HT-29 (cell line): Measurements from ENCODE around the gene GTF2IRD1. TPM values are rescaled to one million over a fixed set of nuclear protein-coding genes. Genes with fewer than 3 reads are reported as not detected.
"Not testable (repeated sequence)": the region's sequence is repeated elsewhere in the genome, so short reads cannot be mapped to it uniquely, and the experiment has no call there.

ENCODE experiments used
- DNase-seq: peaks from one replicate; pipeline ENCODE4 v3.0.0-alpha.2; 2015; ENCODE audit warnings: low spot score
- total RNA-seq: library from RNA; depleted of rRNA; stranded (reverse); fragments of >200 nt; shearing (Covaris generic); gene quantifications from 2 replicates; pipeline ENCODE4 v1.2.3, GENCODE V29; 2014

GTF2IRD1 gene
- total RNA-seq, 1 experiment from 2014 or later, result 34.6 TPM

DNA sequence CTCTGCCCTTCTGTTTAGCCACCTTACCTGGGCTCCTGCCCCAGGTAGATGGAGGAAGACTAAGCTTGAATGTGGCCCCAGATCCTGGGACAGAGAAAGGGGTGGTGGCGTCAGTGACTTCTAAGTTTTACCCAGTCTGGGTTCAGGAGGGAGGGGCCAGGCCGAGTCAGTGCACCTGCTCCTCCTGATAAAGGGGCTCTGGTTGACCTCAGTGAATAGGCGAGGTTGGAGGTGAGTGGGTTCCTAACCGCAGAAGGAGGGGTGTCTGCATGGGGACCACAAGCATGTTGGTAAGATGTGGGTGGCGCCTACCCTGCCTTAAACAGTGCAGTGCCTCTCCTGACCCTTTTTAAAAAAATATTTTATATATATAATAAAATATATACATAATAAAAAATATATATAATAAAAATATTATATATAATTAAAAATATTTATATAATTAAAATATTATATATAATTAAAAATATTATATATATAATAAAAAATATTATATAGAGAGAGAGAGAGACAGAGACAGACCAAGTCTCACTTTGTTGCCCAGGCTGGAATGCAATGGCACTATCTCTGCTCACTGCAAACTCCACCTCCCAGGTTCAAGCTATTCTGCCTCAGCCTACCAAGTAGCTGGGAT, 106.5 kb downstream of the GTF2IRD1 start:
- no peak for DNase-seq

DNA sequence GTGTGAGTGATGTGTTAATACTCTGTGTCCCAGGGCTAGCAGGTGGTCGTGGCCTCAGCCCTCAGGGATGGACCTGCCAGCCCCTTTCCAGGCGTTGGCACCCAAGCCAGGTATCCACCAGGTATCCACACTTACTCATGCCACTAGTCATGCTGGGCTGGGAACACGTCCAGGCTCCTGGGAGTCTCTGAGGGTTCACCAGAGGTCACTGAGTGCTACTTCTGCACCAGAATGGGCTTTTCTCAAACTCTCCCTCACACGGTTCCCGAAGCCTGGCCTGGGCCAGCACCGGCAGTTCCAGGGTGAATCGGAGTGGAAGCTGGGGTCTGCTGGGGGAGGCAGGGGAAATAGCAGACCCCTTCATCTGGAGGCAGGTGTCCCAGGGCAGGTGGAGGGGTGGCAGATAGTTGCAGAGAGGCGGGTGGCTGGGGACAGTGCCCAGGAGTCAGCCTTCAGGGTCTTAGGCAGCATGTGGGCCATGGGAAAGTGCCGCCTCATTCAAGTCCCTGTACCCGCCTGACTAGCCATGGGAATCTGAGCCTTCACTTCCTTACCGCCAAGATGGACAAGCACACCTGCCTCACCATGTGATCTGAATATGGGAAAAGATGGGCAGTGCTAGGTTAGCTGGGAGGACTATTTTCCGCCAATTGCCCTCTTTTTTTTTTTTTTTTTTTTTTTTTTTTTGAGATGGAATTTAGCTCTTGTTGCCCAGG, 108.3 kb downstream of the GTF2IRD1 start:
- no peak for DNase-seq

DNA sequence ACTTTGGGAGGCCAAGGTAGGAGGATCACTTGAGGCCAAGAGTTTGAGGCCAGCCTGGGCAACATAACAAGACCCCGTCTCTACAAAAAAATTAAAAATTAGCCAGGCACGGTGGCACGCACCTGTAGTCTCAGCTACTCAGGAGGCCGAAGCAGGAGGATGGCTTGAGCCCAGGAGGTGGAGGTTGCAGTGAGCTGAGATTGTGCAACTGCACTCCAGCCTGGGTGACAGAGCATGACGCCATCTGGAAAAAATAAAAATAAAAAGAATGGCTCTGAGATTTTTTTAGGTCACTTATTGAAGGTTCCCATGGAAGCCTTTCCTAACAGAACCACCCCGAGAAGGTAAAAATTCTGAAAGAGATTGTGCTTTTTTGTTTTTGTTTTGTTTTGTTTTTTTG, 109.9 kb downstream of the GTF2IRD1 start:
- not testable (repeated sequence) for DNase-seq

DNA sequence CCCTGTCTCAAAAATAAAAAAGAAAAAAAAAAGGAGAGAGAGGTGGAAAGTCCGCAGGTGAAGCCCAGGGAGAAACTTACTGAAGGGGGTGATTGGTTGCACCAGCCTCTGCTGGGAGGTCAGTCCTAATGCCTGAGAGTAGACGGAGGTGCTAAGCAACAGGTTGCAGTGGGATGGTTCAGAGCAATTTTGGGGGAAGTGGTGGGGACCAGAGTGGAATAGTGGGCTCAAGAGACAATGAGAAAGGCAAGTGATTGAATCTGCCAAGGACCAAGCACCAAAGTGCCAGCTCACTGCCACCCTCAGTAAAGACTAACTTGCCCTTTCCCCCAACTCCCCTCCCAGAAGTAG, 113.6 kb downstream of the GTF2IRD1 start:
- no peak for DNase-seq

DNA sequence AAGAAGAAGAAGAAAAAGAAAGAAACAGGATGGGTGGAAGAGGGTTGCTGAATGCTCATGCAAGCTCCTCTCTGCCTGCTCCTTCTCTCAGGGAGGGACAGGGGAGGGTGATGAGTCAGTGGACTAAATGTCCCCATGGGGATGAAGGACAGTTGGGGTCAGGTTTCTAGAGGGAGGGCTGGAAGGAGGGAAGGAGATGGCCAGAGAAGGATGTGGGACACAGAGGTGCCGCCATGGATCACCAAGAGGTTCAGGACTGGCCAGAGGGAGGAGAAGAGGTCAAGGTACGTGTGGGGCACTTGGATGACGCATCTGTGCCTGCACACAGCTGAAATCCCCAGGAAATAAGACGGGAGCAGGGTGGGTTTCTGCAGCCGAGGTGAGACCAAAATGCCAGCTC, 115.0 kb downstream of the GTF2IRD1 start:
- DNase-seq, result no peak

DNA sequence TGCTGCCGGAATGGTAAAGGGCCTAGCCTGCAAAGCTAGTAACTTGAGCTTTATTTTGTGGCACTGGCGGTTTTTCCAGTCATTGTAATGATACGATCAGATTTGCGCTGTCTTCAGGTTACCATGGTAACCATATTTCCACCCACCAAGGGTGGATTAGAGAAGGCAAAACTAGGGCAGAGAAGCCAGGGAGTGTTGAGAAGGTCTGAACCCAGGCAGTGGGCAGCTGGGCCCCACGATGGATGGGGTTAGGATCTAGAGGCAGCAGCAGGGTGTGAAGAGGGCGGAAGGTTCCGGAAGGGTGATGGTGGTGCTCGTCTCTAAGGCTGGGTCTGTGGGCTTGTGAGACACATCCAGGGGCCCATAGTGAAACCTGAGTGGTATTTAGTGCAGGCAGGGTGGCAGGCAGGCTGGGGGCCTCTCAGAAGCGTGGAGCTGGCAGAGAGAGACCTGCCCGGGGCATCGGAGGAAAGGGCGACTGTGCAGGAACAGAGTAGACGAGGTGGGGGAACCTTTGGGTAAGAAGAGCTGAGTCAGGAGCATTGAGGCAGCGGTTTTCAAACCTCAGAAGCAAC, 115.9 kb downstream of the GTF2IRD1 start:
- DNase-seq, result no peak

DNA sequence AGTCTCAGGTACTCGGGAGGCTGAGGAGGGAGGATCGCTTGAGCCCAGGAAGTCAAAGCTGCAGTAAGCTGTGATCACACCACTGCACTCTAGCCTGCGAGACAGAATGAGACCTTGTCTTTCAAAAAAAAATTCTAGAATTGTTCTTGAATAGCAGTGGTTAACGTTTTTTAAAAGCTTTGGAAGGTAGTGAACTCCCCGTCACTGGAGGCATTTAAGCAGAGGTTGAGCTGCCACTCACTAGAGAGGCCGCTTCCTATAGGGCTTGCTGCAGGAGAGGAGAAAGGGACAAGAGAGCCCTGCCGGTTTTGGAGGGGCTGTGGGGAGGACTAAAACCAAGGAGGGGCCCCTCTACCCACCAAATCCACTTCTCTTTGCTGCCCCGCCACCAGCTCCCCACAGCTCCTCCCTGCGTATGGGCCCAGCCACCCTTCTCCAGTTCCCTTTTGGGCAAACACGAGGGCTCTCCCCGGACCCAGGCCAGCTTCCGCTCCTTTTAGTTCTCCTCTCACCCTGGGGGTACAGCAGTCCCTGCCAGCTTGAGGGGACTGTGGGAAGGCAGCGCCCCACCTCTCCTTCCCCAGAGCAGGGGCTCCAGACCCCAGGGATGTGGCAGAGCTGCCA, 116.9 kb downstream of the GTF2IRD1 start:
- DNase-seq, result no peak

DNA sequence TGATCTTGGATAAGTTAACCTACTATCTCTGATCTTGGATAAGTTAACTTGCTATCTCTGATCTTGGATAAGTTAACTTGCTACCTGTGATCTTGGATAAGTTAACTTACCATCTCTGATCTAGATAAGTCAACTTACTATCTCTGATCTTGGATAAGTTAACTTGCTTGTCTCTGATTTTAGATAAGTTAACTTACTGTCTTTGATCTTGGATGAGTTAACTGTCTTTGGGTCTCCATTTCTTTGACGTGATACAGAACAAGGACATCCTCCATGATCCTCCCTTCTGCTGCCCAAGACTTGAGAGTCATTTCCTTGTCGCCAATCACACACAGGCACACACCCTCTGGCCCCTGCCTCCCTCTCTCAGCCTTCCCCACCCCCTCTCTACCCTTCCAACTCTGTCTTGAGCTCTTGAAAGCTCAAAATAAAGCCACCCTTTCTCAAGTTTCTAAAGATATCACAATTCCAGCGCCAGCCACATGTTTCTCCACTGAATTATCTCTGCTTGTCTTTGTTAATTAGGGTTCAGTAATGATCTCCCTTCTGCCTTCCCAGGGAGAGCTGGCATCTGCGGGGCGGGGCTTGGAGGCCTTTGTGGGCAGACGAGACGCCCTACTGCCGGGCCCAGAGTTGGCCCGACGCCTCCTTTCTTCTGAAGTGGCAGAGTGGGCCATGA, 118.7 kb downstream of the GTF2IRD1 start:
- peak; percentile 40 for DNase-seq

DNA sequence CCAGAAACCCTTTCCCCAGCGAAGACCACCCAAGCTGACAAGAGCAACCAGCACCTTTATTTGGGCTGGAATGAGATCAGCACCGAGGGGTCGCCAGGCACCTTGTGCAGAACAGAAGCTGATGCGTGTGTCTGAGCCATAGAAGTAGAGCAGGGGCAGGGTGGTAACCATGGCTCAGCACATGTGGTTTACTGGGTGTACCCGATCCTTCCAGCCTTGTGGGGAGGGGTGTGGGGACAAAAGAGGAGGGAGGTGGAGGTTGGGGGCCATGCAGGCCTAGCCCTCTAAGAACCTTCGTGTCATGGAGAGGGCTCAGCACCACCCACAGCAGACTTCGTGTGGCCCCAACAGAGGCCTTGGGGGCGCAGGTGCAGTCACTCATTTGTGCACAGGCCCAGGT, 119.8 kb downstream of the GTF2IRD1 start:
- DNase-seq, result no peak

DNA sequence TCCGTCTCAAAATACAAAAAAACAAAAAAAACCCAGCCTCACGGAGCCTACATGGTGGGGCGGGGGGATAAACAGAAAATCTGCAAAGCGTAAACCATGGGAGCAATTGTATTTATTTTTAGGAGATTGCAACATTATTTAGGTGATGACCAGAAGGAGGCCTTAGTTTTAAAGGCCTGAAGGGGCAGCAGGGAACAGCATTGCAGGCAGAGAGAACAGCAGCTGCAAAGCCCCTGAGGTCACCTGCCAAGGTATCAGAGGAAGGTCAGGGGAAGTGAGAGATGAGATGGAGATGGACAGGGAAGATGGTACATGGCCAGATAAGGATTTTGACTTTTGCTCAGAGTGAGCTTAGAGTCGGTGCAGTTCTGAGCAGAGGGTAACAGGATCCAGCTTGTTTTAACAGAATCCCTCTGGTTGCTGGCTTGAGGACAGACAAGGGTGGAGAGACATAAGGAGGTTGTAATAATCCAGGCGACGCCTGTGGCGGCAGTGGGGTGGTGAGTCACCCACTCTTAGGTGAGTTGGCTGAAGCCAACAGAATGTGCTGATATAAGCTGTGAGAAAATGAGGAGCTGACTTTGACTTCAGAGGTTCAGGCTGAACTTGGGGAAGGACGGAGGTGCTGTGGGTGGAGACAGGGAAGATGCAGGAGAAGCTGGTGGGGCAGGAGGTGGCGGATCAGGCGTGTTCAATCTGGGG, 121.5 kb downstream of the GTF2IRD1 start:
- DNase-seq, result peak; percentile 87

DNA sequence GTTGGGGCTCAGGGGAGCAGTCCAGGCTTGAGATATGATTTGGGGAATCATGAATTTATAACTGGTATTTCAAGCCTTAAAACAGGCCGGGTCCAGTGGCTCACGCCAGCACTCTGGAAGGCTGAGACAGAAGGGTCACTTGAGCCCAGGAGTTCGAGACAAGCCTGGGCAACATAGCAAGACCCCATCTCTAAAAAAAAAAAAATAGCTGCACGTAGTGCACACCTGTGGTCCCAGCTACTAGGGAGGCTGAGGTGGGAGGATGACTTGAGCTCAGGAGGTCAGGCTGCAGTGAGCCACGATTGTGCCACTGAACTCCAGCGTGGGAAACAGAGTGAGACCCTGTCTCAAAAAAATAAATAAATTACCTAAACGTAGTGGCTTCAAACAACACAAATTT, 122.1 kb downstream of the GTF2IRD1 start:
- DNase-seq, result no peak

DNA sequence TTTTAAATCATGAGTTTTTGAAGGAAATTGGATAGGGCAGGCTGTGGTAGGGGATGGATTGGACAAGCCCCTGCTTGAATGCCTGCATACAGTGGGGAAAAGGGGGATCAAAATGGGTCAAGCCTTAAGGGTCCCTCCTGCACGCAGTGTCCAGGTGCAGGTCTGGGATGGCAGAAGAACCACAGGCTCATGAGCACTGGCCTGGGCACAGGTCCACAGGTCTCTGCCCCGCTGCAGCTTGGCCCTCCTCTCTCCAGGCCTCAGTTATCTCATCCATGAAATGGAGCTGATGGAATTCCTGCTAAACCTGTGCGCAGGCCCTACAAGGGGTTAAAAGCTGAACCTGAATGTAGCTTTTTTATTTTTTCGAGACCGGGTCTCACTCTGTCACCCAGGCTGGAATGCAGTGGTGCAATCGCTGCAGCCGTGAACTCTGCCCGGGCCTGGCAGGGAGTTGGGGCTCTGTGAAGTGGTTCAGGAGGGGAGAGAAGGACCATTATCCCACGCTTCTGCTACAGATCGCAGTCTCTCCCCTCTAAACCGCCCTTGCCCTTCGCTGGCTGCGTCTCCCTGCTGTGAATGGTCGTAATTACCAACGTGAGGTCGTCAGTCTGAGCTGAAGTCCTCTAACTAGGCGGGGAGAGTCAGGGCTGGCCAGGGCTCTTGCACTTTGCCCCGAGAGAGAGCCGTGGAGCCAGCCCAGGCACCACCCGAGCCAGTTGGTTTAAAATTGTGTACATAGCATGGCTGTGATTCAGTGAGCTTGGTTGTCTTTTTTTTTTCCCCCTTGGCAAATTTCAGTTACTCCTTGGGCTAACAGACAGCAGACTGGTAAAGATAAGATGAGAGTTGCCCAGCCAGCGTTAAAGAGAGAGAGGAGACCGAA, 126.3 kb downstream of the GTF2IRD1 start:
- DNase-seq, result peak; percentile 95

DNA sequence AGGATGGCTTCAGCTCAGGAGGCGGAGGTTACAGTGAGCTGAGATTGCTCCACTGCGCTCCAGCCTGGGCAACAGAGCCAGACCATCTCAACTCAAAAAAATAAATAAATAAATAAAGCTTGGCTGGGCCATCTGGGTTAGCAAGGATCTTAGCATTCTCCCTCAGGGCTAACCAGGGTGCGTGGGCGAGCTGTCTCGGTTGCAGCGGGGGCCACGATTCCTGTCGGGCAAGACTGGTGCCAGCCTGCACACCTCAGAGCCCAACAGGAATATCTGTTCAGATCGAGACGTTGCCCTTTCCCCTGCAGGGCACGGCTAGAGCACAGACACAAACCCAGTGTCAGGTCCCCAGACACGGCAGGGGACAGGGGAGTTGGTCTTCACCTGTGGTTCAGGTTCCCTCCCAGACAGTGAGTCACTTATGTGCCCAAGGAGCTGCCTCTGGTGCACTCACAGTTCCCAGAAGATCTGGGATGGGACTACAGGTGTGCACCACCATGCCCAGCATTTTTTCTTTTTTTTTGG, 128.3 kb downstream of the GTF2IRD1 start:
- DNase-seq, result no peak

DNA sequence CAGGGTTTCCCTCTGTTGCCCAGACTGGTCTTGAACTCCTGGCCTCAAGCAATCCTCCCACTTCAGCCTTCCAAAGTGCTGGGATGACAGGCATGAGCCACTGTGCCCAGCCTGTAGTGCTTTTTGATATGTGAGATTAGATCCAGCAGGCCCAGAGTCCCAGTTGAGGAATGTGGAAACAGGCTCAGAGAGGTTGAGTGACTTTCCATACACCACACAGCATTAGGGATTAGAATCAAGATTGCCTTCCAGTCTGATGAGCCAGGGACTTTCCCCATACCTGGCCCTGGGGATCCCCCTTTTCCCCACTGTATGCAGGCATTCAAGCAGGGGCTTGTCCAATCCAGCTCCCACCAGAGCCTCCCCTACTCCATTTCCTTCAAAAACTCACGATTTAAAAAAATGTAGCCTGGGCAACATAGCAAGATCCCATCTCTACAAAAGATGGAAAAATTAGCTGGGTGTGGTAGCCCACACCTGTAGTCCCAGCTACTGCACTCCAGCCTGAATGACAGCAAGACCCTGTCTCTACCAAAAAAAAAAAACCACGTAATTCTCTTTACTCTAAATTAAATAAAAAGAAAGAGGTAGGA, 128.8 kb downstream of the GTF2IRD1 start:
- no peak for DNase-seq

DNA sequence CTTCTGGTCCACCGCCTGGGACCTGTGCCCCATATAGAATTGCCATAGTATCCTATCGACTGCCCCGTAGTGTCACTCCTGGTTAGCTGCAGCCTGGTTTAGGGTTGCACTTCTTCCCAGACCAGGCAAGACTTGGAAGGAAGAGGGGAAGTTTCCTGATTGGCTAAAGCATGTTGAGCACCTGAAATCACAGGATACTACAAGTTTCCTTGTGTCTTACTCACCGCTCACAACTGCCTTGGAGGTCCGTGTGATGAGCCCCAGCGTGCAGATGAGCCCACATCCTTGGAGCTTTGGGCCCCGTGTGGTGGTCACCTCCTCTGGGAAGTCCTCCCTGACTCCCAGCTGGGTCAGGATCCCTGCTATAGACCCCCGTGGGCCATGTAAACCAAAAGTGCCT, 129.9 kb downstream of the GTF2IRD1 start:
- no peak for DNase-seq

DNA sequence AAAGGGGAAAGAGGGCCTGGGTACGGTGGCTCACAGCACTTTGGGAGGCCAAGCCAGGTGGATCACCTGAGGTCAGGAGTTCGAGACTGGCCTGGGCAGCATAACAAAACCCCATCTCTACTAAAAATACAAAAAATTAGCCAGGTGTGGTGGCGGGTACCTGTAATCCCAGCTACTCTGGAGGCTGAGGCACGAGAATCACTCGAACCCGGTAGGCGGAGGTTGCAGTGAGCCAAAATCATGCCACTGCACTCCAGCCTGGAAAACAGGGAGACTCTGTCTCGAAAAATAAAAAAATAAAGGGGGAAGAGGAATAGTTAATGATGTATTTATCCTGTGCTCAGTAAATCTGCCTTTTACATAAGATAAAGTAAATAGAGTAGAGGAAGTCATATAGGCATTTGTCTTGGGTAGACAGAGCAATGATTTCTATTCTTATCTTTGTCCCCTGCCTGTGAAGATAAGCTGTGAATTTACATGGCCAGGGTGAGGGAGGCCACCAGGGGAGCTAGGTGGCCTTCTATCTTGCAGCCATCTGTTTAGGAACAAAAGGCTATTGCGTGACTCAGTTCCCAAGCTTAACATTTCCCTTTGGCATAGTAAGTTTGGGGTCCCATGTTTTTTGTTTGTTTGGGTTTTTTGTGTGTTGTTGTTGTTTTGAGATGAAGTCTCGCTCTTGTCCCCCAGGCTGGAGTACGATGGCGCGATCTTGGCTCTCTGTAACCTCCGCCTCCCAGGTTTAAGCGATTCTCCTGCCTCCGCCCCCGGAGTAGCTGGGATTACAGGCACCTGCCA, 130.7 kb downstream of the GTF2IRD1 start:
- DNase-seq, result no peak

DNA sequence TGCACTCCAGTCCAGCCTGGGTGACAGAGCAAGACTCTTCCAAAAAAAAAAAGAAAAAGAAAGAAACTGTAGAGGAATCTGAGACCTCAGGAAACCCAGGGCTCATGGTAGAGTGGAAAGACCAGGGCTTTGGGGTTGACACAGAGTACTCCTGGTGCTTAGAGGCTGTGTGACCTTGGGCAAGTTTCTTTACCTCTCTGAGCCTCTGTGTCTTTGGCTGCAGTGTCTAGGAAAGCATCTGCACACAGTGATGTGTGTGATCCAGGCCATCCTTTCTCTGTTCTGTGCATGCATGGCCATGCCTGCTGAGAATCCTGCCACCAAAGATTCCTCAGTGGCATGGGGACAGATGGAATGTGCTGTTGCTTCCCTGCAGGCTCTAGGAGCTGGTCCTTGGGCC, 132.1 kb downstream of the GTF2IRD1 start:
- DNase-seq, result no peak

DNA sequence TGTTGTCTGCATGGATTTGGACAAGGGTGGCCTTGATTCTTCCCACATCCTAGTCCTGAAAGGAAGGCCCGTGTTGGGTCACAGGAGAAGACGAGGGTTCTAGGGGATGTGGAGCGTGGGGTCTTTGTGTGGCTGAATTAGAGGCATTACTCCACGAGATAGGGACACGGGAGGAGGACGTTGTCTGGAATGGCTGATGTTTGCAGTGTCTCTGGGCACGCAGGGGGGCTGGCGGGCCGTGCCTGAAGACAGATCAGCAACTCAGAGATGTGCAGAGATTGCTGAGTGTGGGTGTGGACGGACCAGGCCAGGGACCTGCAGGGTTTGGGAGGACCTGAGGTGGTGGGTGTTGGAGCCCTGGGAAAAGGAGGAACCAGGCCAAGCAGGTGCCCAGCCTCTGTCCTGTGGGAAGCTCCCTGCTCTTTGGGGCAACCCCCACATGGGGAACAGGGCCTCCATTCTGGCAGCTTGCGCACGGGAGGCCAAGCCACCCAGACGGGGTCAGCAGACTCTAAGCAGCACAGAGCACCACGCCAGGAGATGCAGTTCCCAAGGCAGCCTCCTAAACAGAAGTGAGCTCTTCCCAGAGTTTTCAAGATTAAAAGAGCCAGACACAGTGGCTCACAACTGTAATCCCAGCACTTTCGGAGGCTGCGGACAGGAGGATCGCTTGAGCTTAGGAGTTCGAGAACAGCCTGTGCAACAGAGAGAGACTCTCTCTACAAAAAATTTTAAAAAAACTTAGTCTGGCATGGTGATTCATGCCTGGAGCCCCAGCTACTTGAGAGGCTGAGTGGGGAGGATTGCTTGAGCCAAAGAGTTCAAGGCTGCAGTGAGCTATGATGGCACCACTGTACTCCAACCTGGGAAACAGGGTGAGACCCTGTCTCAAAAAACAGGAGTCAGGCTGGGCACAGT, 132.8 kb downstream of the GTF2IRD1 start:
- no peak for DNase-seq
